GM19023 (cell line): ENCODE measurements around the gene RAB31.

Source experiments
- ATAC-seq: cut with Tn5 transposase; IDR thresholded peaks from one replicate; pipeline ENCODE4 v1.9.1; 2021; ENCODE audit warnings: mild to moderate bottlenecking, moderate library complexity; ENCODE audit not compliant: unreplicated experiment

Gene RAB31

DNA sequence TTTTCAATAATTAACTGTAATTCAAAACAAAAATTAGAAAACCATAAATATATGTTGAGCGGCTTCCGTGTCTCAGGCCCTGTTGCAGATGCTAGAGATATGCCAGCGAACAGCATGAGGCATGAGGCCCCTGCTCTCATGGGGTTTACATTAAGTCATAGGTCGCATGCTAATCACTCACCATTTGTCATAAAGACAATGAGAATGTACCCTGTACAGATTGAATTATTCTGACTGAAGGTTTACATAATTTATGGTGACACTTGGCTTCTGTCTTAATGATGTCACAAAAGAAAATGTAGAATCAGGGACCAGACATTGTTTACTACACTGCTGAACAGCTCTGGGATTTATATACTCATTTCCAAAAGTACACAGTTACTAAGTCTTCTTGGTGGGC is 199.8 kb downstream of the RAB31 start:
- ATAC-seq = no peak

DNA sequence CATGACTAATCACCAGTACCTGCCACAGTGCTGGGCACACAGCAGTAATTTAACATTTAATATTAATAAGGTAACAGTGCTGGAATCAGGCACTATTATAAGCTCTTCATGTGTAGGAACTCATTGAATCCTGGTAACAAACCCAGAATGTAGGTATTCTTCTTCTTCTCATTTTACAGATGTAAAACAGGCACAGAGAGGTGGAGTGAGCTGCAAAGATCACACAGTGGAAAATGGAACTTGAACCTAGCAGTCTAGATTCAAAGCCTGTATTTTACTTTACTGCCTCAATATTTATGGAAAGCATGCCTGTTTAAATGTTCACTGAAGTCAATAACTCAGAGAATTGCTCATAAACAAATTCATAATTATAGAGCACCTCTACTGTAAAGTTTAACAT is 202.0 kb downstream of the RAB31 start:
- ATAC-seq = no peak

DNA sequence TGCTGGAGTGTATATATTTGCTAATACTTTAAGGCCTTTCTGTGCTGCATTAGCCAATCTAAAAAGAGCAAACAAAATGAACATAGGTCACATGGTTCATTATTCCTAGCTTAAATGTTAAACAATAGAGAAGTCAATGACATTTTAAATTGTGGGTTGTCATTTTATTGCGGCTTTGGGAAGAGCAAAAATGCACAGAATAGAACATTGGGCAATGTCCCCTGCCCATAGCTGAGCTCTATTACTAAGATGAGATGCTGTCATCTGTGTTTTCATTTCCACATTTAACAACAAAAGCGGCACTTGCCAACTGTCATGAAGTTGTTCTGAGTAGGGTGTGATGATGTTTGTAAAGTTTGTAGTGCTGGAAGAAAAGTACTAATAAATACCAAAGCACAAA is 202.6 kb downstream of the RAB31 start:
- ATAC-seq = no peak

DNA sequence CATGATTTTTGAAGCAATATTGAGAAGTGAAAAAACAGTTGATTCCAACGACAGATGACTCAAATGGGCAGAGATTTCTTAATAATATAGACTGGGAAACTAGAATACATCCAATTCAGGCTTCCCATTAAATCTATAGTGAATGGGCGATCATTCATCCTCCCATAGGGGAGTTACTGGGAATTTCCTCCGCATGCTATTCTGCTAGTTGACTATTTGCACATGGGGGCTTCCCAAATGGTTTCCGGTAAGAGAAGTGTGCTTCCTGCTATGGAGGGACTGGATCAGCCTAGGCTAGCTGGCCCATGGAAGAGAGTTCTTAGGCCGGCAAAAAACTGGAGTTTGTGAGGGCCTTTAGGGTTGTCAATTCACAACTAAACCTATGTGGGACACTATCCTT is 203.1 kb downstream of the RAB31 start:
- no peak for ATAC-seq
